ENCODE measurements around the gene SYNGAP1. TPM values are rescaled to one million over a fixed set of nuclear protein-coding genes. Genes with fewer than 3 reads are reported as not detected.

Gene SYNGAP1
- polyA plus RNA-seq, 1 donor (not counting 4 experiments of a cell fraction or from before 2014, with no cell fraction given) = 2.1 TPM

DNA sequence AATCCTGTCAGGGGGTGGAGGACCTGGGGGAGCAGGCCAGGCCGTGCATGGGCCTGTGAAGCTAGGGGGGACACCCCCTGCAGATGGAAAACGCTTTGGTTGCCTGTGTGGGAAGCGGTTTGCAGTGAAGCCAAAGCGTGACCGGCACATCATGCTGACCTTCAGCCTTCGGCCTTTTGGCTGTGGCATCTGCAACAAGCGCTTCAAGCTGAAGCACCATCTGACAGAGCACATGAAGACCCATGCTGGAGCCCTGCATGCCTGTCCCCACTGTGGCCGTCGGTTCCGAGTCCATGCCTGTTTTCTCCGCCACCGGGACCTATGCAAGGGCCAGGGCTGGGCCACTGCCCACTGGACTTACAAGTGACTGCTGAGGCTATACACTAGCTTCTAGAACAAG, 36.3 kb downstream of the SYNGAP1 start:
- Histone ChIP-seq H3K4me1 (ENCODE audit: control insufficient read depth, extremely low read depth, insufficient read depth, low read length) (peaks cover 5% of the 10 kb centered on the region), H3K27me3 (ENCODE audit: control insufficient read depth, extremely low read depth, insufficient read depth, low read length) (no peaks in the 10 kb centered on the region), H2AFZ (ENCODE audit: control insufficient read depth, low read length) (no peak overlapping the region), H4K20me1 (ENCODE audit: control insufficient read depth, extremely low read depth, insufficient read depth, low read length) (no peaks in the 10 kb centered on the region), H3K4me3 (ENCODE audit: control insufficient read depth in 2 of 3, extremely low read depth in 1 of 3, insufficient read depth in 2 of 3, low read depth in 1 of 3, low read length in 3 of 3) (no peak overlapping the region), H3K79me2 (ENCODE audit: control insufficient read depth, insufficient read depth, low read length) (peaks cover 18% of the 10 kb centered on the region), H3K9me3 (ENCODE audit: control insufficient read depth, low read depth, low read length) (no peaks in the 10 kb centered on the region), H3K36me3 (ENCODE audit: control insufficient read depth in 2 of 2, extremely low read depth in 1 of 2, insufficient read depth in 2 of 2, low read length in 2 of 2) (peaks cover 3 to 10% of the 10 kb centered on the region in 2 experiments), H3K4me2 (ENCODE audit: control insufficient read depth, extremely low read depth, insufficient read depth, low read depth, low read length) (no peak overlapping the region), H3K9ac (ENCODE audit: control insufficient read depth, extremely low read depth, insufficient read depth, low read length) (no peak overlapping the region), H3K9me1 (ENCODE audit: control insufficient read depth, extremely low read depth, insufficient read depth, low read length) (peaks cover 2% of the 10 kb centered on the region), H3K27ac (ENCODE audit: control insufficient read depth, insufficient read depth, low read length) (no peak overlapping the region)
- TF ChIP-seq, protein P1, sequence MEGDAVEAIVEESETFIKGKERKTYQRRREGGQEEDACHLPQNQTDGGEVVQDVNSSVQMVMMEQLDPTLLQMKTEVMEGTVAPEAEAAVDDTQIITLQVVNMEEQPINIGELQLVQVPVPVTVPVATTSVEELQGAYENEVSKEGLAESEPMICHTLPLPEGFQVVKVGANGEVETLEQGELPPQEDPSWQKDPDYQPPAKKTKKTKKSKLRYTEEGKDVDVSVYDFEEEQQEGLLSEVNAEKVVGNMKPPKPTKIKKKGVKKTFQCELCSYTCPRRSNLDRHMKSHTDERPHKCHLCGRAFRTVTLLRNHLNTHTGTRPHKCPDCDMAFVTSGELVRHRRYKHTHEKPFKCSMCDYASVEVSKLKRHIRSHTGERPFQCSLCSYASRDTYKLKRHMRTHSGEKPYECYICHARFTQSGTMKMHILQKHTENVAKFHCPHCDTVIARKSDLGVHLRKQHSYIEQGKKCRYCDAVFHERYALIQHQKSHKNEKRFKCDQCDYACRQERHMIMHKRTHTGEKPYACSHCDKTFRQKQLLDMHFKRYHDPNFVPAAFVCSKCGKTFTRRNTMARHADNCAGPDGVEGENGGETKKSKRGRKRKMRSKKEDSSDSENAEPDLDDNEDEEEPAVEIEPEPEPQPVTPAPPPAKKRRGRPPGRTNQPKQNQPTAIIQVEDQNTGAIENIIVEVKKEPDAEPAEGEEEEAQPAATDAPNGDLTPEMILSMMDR (optimal IDR thresholded peaks at IDR 0.05 in 1 of 3, IDR thresholded peaks at IDR 0.05 in 1 of 3, conservative IDR thresholded peaks at IDR 0.05 in 1 of 3; ENCODE audit: extremely low read depth in 1 of 3, insufficient read depth in 2 of 3, low read length in 3 of 3) = no peak
- TF ChIP-seq EZH2 (IDR thresholded peaks at IDR 0.05; ENCODE audit: low read length) = no peak
- FAIRE-seq = no peak
- dilution Hi-C loops (cut with MboI; ENCODE audit: extremely low pct_ligation_motif_present, low sequenced_read_pairs) = no loop called here
- DNase-seq (ENCODE audit: low read depth, low spot score) = no peak

DNA sequence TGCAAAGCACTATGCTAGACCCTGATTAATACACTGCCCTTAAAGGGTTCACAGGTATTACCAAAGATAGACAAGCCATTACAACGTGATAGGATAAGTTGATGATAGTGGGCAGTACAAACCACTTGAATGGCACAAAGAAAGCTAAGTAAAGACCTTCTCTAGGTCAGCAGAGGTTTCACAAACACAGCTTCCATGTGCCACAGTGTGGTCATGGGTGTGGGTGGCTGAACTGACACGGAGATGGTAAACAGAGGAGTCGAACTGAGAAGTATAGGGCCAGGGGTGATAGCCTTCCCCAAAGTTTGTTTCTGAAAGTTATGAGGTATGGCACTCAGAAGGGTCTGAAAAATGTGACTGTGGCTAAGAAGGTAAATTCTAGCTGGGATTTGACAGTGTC, 38.8 kb downstream of the SYNGAP1 start:
- no peaks in the 10 kb centered on the region for H3K9me3 ChIP-seq (ENCODE audit: control insufficient read depth, low read depth, low read length)

More for the DNA sequence above, 38.8 kb downstream of the SYNGAP1 start:
- Histone ChIP-seq H3K27me3 (ENCODE audit: control insufficient read depth, extremely low read depth, insufficient read depth, low read length) (no peaks in the 10 kb centered on the region), H3K36me3 (ENCODE audit: control insufficient read depth in 2 of 2, extremely low read depth in 1 of 2, insufficient read depth in 2 of 2, low read length in 2 of 2) (peaks cover 3 to 10% of the 10 kb centered on the region in 2 experiments), H2AFZ (ENCODE audit: control insufficient read depth, low read length) (no peak overlapping the region), H3K4me3 (ENCODE audit: control insufficient read depth in 2 of 3, extremely low read depth in 1 of 3, insufficient read depth in 2 of 3, low read depth in 1 of 3, low read length in 3 of 3) (no peak overlapping the region), H3K79me2 (ENCODE audit: control insufficient read depth, insufficient read depth, low read length) (peaks cover 18% of the 10 kb centered on the region), H4K20me1 (ENCODE audit: control insufficient read depth, extremely low read depth, insufficient read depth, low read length) (no peaks in the 10 kb centered on the region), H3K9me1 (ENCODE audit: control insufficient read depth, extremely low read depth, insufficient read depth, low read length) (peaks cover 2% of the 10 kb centered on the region), H3K27ac (ENCODE audit: control insufficient read depth, insufficient read depth, low read length) (no peak overlapping the region), H3K4me2 (ENCODE audit: control insufficient read depth, extremely low read depth, insufficient read depth, low read depth, low read length) (no peak overlapping the region), H3K9ac (ENCODE audit: control insufficient read depth, extremely low read depth, insufficient read depth, low read length) (no peak overlapping the region), H3K4me1 (ENCODE audit: control insufficient read depth, extremely low read depth, insufficient read depth, low read length) (peaks cover 5% of the 10 kb centered on the region)
- FAIRE-seq (no peak), DNase-seq (ENCODE audit: low read depth, low spot score) (no peak)
- TF ChIP-seq EZH2 (IDR thresholded peaks at IDR 0.05; ENCODE audit: low read length) = no peak
- TF ChIP-seq, protein P1 (optimal IDR thresholded peaks at IDR 0.05 in 1 of 3, IDR thresholded peaks at IDR 0.05 in 1 of 3, conservative IDR thresholded peaks at IDR 0.05 in 1 of 3; ENCODE audit: extremely low read depth in 1 of 3, insufficient read depth in 2 of 3, low read length in 3 of 3) = no peak
- dilution Hi-C loops (cut with MboI; ENCODE audit: extremely low pct_ligation_motif_present, low sequenced_read_pairs) = no loop called here
